Activated naive CD8-positive, alpha-beta T cell (primary cell): ENCODE measurements around the gene CAPG.

ENCODE experiments used
- H3K27ac Mint-ChIP-seq: one replicate; pipeline ENCODE4 v1.8.0; 2021; ENCODE audit warnings: mixed read lengths
- H3K27me3 Mint-ChIP-seq: one replicate; pipeline ENCODE4 v1.8.0; 2021; ENCODE audit warnings: mixed read lengths
- H3K36me3 Mint-ChIP-seq: one replicate; pipeline ENCODE4 v1.8.0; 2021; ENCODE audit warnings: mixed read lengths
- H3K4me1 Mint-ChIP-seq: one replicate; pipeline ENCODE4 v1.8.0; 2021; ENCODE audit warnings: low read depth, mixed read lengths
- H3K4me3 Mint-ChIP-seq: one replicate; pipeline ENCODE4 v1.8.0; 2021; ENCODE audit warnings: mild to moderate bottlenecking, mixed read lengths
- H3K9me3 Mint-ChIP-seq: one replicate; pipeline ENCODE4 v1.8.0; 2021; ENCODE audit warnings: low read depth, mixed read lengths

CAPG gene

GRCh38 chr2:85347599-85347998 is 62.6 kb downstream of the CAPG start:
- Mint-ChIP-seq H3K36me3 (peaks cover 11% of the 10 kb centered on the region), H3K9me3 (no peaks in the 10 kb centered on the region), H3K27ac (no peak overlapping the region), H3K4me3 (no peak overlapping the region), H3K27me3 (no peaks in the 10 kb centered on the region), H3K4me1 (peaks cover 3% of the 10 kb centered on the region)
